Gastrocnemius medialis (tissue), 4 donors: ENCODE results near the gene AGR3. TPM values are rescaled to one million over a fixed set of nuclear protein-coding genes. Genes with fewer than 3 reads are reported as not detected.

ENCODE experiments used
- ATAC-seq, 2 donors: fragments of 150-250 bp; one replicate each; pipeline ENCODE4 v1.9.1; 2016
- DNase-seq, 2 donors: peaks; one replicate each; pipeline ENCODE4 v3.0.0-alpha.2; 2019
- H3K27ac ChIP-seq, 4 donors: fragments of 200-600 bp; sonication (generic); 1 replicate in 1 of 4; 2 replicates in 3 of 4; pipeline ENCODE4 v1.5.1; 2016 to 2018; ENCODE audit warnings: mild to moderate bottlenecking in 2 of 4, moderate library complexity in 1 of 4
- H3K27me3 ChIP-seq, 3 donors: fragments of 200-600 bp; sonication (generic) in 2 of 3; 1 replicate in 1 of 3; 2 replicates in 2 of 3; pipeline versions ENCODE4 v1.5.1 to v1.6.0; 2016 to 2019; ENCODE audit warnings: mild to moderate bottlenecking in 1 of 3, moderate library complexity in 1 of 3
- H3K36me3 ChIP-seq, 2 donors: fragments of 200-600 bp; sonication (generic) in 1 of 2; one replicate each; pipeline ENCODE4 v1.5.1; 2017 to 2018
- H3K4me1 ChIP-seq, 2 donors: fragments of 200-600 bp; sonication (generic) in 1 of 2; one replicate each; pipeline ENCODE4 v1.5.1; 2016 to 2017; ENCODE audit warnings: mild to moderate bottlenecking in 2 of 2
- H3K4me3 ChIP-seq, 4 donors: fragments of 200-600 bp; sonication (generic) in 3 of 4; 1 replicate in 1 of 4; 2 replicates in 3 of 4; pipeline ENCODE4 v1.5.1; 2016 to 2019; ENCODE audit warnings: mild to moderate bottlenecking in 2 of 4
- H3K9me3 ChIP-seq, 3 donors: fragments of 200-600 bp; sonication (generic) in 2 of 3; 1 replicate in 1 of 3; 2 replicates in 2 of 3; pipeline ENCODE4 v1.5.1; 2016 to 2019
- POLR2A ChIP-seq, 2 donors: fragments of 450-650 bp; IDR thresholded peaks; one replicate each; pipeline ENCODE4 v1.6.1; 2017; ENCODE audit warnings: antibody characterized with exemption in 2 of 2, mild to moderate bottlenecking in 2 of 2, moderate library complexity in 2 of 2
- in situ Hi-C, 4 donors: fragments of 200-750 bp; cut with MboI; loops; one replicate each; pipeline versions ENCODE4 v1.15.0 to v1.8.0; 2017; ENCODE audit warnings: low sequenced_read_pairs in 4 of 4
- intact Hi-C: fragments of 100-400 bp; cut with DNase I; formaldehyde crosslinking; loops from one replicate; pipeline ENCODE4 v1.15.1; 2023; ENCODE audit warnings: low total_unique reads
- total RNA-seq, 4 donors: library from RNA; depleted of rRNA; stranded (reverse); fragments of >200 nt; gene quantifications; one replicate each; pipeline versions ENCODE4 v1.1.0 to v1.2.3, GENCODE V29; 2016
- TF ChIP-seq, protein P1 (sequence below), 5 experiments: fragments of 450-650 bp in 3 of 5; fragments of 200-600 bp in 2 of 5; sonication (generic) in 2 of 5; IDR thresholded peaks in 4 of 5; conservative IDR thresholded peaks in 1 of 5; 1 replicate in 4 of 5; 2 replicates in 1 of 5; pipeline ENCODE4 v1.5.1; 2016 to 2019; ENCODE audit warnings: antibody characterized with exemption in 5 of 5, mild to moderate bottlenecking in 3 of 5, moderate library complexity in 3 of 5

Gene AGR3
- total RNA-seq, 4 donors from 2014 or later: not detected

- intact Hi-C loops: no loop called here
Observed at GRCh38 chr7:16905300-16906044, 23.7 kb upstream of the AGR3 start.

GRCh38 chr7:16904076-16904475 lies 22.3 kb upstream of the AGR3 start:
- no peaks in the 10 kb centered on the region for H3K9me3 ChIP-seq
- H3K4me3 ChIP-seq: no peak overlapping the region
- in situ Hi-C loops: loop anchor here in 3 of 4 donors (25.0 kb wide), 4 partner anchors 217 to 492 kb away; partner anchors contain the start of gene CRPPA (in 1 of the 3)
- no peaks in the 10 kb centered on the region for H3K4me1 ChIP-seq
- no peaks in the 10 kb centered on the region for H3K27me3 ChIP-seq
- intact Hi-C loops: no loop called here
- DNase-seq: no peak
- no peak overlapping the region for H3K27ac ChIP-seq
- H3K36me3 ChIP-seq: no peaks in the 10 kb centered on the region
- no peak for TF ChIP-seq POLR2A (IDR thresholded peaks at IDR 0.05)
- TF ChIP-seq, protein P1, sequence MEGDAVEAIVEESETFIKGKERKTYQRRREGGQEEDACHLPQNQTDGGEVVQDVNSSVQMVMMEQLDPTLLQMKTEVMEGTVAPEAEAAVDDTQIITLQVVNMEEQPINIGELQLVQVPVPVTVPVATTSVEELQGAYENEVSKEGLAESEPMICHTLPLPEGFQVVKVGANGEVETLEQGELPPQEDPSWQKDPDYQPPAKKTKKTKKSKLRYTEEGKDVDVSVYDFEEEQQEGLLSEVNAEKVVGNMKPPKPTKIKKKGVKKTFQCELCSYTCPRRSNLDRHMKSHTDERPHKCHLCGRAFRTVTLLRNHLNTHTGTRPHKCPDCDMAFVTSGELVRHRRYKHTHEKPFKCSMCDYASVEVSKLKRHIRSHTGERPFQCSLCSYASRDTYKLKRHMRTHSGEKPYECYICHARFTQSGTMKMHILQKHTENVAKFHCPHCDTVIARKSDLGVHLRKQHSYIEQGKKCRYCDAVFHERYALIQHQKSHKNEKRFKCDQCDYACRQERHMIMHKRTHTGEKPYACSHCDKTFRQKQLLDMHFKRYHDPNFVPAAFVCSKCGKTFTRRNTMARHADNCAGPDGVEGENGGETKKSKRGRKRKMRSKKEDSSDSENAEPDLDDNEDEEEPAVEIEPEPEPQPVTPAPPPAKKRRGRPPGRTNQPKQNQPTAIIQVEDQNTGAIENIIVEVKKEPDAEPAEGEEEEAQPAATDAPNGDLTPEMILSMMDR (IDR thresholded peaks at IDR 0.05 in 4 of 5, conservative IDR thresholded peaks at IDR 0.05 in 1 of 5): no peak
- ATAC-seq: no peak

More at GRCh38 chr7:16905300-16906044, 23.7 kb upstream of the AGR3 start:
- no peaks in the 10 kb centered on the region for H3K27me3 ChIP-seq
- ATAC-seq (no peak), DNase-seq (no peak)
- H3K9me3 ChIP-seq: no peaks in the 10 kb centered on the region
- in situ Hi-C loops: loop anchor here in 3 of 4 donors (25.0 kb wide), 4 partner anchors 218 to 493 kb away; partner anchors contain the start of gene CRPPA (in 1 of the 3)
- H3K4me3 ChIP-seq: no peak overlapping the region
- H3K27ac ChIP-seq: no peak overlapping the region
- TF ChIP-seq POLR2A (IDR thresholded peaks at IDR 0.05): no peak
- TF ChIP-seq, protein P1 (IDR thresholded peaks at IDR 0.05 in 4 of 5, conservative IDR thresholded peaks at IDR 0.05 in 1 of 5): no peak
- H3K36me3 ChIP-seq: no peaks in the 10 kb centered on the region
- no peaks in the 10 kb centered on the region for H3K4me1 ChIP-seq

DNA sequence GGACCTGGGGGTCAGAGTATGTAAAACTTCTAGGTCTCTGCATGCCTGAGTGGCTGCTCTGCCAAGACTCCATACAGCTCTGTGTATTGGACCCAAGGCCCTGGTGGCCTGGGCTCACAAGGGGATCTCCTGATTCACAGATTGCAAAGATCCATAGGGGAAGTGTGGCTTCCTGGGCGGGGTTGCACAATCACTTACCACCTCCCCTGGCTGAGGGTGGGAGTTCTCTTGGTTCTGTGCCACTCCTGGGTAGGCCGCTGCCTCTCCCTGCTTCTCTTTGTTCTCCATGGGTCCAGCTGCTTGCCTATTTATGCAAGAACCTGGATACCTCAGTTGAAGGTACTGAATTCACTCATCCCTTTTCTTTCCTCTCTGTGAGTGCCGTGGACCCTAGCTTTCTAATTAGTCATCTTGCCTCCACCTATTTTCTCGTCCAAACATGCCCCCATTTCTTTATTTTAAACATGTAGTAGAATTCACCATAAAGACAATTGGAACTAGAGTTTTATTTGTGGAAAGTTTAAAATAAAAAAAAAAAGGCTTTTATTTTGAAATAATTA lies 18.5 kb upstream of the AGR3 start:
- no peak for DNase-seq
- H3K9me3 ChIP-seq: no peaks in the 10 kb centered on the region
- no peak overlapping the region for H3K27ac ChIP-seq
- in situ Hi-C loops (loop anchor here in 3 of 4 donors (25.0 kb wide), 4 partner anchors 213 to 488 kb away; partner anchors contain the start of gene CRPPA (in 1 of the 3)), intact Hi-C loops (no loop called here)
- no peak overlapping the region for H3K4me3 ChIP-seq
- H3K4me1 ChIP-seq: no peaks in the 10 kb centered on the region
- ATAC-seq: no peak
- H3K27me3 ChIP-seq: no peaks in the 10 kb centered on the region
- no peaks in the 10 kb centered on the region for H3K36me3 ChIP-seq
- no peak for TF ChIP-seq POLR2A (IDR thresholded peaks at IDR 0.05)
- TF ChIP-seq, protein P1 (IDR thresholded peaks at IDR 0.05 in 4 of 5, conservative IDR thresholded peaks at IDR 0.05 in 1 of 5): no peak

DNA sequence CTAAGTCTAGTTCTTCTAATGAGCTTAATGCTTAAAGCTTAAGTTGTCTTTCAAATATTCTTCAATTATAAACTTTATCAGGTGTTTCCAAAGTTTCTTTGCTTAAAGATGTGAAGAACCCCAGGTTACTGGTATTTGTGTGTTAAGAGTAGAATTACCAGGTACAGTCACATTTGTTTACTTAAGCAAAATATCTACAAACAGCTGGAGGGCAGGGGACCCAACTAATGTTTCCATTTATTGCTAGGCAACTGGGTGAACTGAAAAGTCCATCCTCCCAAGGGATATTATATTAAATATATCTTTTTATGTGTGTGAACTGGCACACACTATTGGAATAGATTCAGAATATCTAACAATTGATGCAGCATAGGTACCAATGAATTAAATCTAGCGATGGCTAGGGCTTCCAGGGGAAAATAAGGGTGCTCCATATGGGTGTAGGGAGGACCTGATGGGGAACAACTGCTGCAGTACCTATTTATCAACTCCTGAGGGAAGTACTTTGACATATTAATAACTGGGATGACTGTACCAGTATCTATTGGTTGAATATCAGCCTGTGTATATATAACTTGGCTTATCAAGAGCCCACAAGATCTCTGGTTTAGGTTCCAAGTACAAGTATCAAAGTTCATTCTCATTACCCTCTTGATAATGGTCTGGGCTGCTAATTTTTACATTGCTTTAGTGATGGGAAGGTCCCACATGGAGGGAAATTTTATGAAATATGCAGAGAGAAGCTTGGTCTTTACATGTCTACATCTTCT lies 10.3 kb upstream of the AGR3 start:
- Histone ChIP-seq H3K36me3 (no peaks in the 10 kb centered on the region), H3K27me3 (no peaks in the 10 kb centered on the region), H3K27ac (no peak overlapping the region), H3K9me3 (no peaks in the 10 kb centered on the region), H3K4me3 (no peak overlapping the region), H3K4me1 (no peaks in the 10 kb centered on the region)
- intact Hi-C loops (no loop called here), in situ Hi-C loops (no loop called here)
- TF ChIP-seq, protein P1 (IDR thresholded peaks at IDR 0.05 in 4 of 5, conservative IDR thresholded peaks at IDR 0.05 in 1 of 5): no peak
- no peak for TF ChIP-seq POLR2A (IDR thresholded peaks at IDR 0.05)
- DNase-seq (no peak), ATAC-seq (no peak)
